Measurements from ENCODE around the gene LAYN. TPM values are rescaled to one million over a fixed set of nuclear protein-coding genes. Genes with fewer than 3 reads are reported as not detected.

LAYN gene, protein sequence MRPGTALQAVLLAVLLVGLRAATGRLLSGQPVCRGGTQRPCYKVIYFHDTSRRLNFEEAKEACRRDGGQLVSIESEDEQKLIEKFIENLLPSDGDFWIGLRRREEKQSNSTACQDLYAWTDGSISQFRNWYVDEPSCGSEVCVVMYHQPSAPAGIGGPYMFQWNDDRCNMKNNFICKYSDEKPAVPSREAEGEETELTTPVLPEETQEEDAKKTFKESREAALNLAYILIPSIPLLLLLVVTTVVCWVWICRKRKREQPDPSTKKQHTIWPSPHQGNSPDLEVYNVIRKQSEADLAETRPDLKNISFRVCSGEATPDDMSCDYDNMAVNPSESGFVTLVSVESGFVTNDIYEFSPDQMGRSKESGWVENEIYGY
- not detected in 2 replicates for total RNA-seq (2014; rRNA removed; shearing (Covaris generic); ENCODE audit: low replicate concordance)

- no peak for DNase-seq (ENCODE audit: low read depth)
- in situ Hi-C loops (cut with HindIII; ENCODE audit: low pct_unique_long_range_greater_than_20kb, low sequenced_read_pairs) = no loop called here
Observed at GRCh38 chr11:111540114-111540936, at the start of gene LAYN. Gene LAYN, plus strand, starts transcription at chr11:111540720. Its CDS starts 124 bp downstream, at chr11:111540844.

DNA sequence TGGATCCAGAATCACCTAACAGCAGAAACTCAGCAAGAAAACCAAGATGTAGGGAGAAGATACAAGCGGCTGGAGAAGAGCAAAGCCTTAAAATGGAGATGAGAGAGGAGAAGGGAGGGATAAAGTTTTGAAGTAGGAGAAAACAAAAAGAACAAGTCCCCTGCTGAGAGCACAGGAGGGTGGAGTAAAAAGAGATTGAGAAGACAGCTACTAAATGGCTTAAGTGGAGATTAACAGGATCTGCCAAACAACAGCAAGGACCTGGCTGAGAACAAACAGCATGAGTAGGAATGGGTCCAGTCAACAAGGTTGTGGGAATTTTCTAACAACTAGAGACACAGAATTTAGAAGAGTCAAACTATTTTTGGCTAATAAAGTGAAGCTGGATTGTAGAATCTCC lies 46.5 kb upstream of the LAYN start:
- no peak for DNase-seq (ENCODE audit: low read depth)
- in situ Hi-C loops (cut with HindIII; ENCODE audit: low pct_unique_long_range_greater_than_20kb, low sequenced_read_pairs) = no loop called here

GRCh38 chr11:111499483-111499882 lies 41.0 kb upstream of the LAYN start:
- in situ Hi-C loops (cut with HindIII; ENCODE audit: low pct_unique_long_range_greater_than_20kb, low sequenced_read_pairs) = no loop called here
- no peak for DNase-seq (ENCODE audit: low read depth)

DNA sequence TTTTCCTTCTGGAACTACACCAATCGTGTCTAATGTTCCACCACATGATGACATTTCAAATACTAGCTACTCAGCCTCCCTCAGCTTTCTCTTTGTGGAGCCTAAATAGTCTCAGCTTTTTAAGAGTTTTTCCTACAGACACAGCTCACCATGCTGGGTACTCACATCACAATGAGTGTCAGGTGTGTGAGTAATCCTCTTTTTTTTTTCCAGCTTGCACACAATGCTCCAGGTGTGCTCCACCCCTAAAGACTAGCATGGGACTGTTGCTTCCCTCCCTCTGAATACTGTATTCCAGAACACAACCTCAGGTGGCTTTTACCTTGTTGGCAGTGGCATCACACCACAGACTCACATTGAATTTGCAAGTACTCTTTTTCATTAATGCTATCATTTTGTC lies 40.0 kb upstream of the LAYN start:
- no peak for DNase-seq (ENCODE audit: low read depth)
- in situ Hi-C loops (cut with HindIII; ENCODE audit: low pct_unique_long_range_greater_than_20kb, low sequenced_read_pairs) = no loop called here

GRCh38 chr11:111502611-111503010 lies 37.9 kb upstream of the LAYN start:
- no peak for DNase-seq (ENCODE audit: low read depth)
- in situ Hi-C loops (cut with HindIII; ENCODE audit: low pct_unique_long_range_greater_than_20kb, low sequenced_read_pairs) = no loop called here

- no peak for DNase-seq (ENCODE audit: low read depth)
- in situ Hi-C loops (cut with HindIII; ENCODE audit: low pct_unique_long_range_greater_than_20kb, low sequenced_read_pairs) = no loop called here
Observed at GRCh38 chr11:111510311-111510710, 30.2 kb upstream of the LAYN start.

GRCh38 chr11:111512296-111513239 lies 28.0 kb upstream of the LAYN start, which contains the start of gene BTG4:
Gene BTG4, minus strand, starts transcription at chr11:111512386. Its CDS starts 13,610 bp downstream, at chr11:111498776.
- DNase-seq (ENCODE audit: low read depth) = no peak
- in situ Hi-C loops (cut with HindIII; ENCODE audit: low pct_unique_long_range_greater_than_20kb, low sequenced_read_pairs) = no loop called here

DNA sequence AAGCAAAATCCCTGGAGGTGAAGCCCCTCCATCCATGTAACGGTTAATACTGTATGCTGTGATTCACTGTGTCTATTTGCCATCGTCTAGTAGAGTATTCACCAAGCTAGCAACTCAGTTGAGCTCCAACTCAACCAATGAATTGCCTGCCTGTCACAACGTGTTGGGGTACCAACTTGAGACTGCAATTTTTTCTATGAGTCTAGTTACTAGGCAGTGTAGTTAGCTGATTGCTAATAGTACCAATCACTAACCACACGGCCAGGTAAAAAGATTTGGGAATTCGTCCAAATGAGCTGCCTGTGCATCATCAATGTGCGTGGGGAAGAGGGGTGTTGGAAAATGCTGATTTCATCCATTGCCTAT lies 27.3 kb upstream of the LAYN start:
- DNase-seq (ENCODE audit: low read depth) = no peak
- in situ Hi-C loops (cut with HindIII; ENCODE audit: low pct_unique_long_range_greater_than_20kb, low sequenced_read_pairs) = no loop called here

DNA sequence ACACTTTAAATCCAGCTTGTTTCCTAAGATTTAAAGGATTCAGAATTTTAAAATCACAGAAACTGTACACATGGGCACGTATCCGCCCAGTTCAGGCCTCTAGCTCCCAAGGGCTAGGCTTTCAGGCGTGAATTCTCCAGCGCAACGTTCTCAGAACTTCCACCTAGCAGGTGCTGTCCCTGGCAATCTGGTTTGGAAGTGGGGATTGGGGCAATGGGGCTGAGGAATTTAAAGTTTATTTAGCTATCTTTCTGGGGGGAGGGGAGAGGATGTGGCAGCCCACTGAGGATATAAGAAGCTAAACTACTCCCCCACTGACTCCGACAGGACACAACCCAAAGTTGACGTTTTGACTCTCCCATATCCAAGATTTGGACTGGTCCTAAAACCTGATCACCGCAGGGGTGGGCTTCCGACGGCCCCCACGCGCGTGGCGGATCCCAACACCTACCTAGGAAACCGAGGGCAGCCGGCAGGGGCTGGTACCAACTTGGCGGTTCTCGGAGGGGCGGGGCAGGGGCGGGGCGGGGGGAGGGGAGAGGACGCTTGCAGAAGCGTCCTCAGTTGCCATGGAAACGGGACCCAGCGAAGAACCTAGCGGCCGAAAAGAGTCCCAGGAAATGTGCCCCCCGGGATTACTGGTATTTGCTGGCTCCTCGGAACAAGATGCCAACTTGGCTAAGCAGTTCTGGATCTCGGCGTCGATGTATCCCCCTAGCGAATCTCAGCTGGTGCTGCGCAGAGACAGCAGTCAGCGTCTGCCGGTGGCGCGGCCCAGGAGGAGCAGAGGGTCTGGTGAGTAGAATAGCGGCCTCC lies 26.1 kb upstream of the LAYN start, which contains the start of gene HOATZ:
HOATZ (plus strand) TSS at position 563 of the 816 bp plus-strand sequence; CDS start at position 570, 7 bp downstream.
- in situ Hi-C loops (cut with HindIII; ENCODE audit: low pct_unique_long_range_greater_than_20kb, low sequenced_read_pairs) = no loop called here
- DNase-seq (ENCODE audit: low read depth) = peak; percentile 19

- DNase-seq (ENCODE audit: low read depth) = no peak
- in situ Hi-C loops (cut with HindIII; ENCODE audit: low pct_unique_long_range_greater_than_20kb, low sequenced_read_pairs) = no loop called here
Observed at GRCh38 chr11:111515591-111515990, 24.9 kb upstream of the LAYN start.

DNA sequence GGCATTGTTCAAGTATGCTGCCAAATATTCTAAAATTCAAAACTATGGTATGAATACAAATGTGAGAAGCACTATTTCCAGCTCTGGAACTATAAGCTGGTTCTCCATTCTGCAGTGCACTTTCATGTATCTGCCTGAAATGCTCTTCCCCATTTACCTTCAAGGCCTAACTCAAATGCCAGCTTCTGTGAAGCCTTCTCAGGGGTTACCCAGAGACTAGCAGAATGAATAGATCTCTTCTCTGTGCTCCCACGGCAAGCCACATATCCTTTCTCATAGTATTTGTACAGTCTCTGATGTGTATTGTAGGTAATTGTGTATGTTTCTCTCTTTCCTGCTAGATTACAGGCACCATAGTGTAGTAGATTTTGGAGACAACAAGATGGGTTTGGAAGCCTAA lies 21.9 kb upstream of the LAYN start:
- in situ Hi-C loops (cut with HindIII; ENCODE audit: low pct_unique_long_range_greater_than_20kb, low sequenced_read_pairs) = no loop called here
- DNase-seq (ENCODE audit: low read depth) = no peak

GRCh38 chr11:111520560-111520959 lies 20.0 kb upstream of the LAYN start:
- in situ Hi-C loops (cut with HindIII; ENCODE audit: low pct_unique_long_range_greater_than_20kb, low sequenced_read_pairs) = no loop called here
- no peak for DNase-seq (ENCODE audit: low read depth)

DNA sequence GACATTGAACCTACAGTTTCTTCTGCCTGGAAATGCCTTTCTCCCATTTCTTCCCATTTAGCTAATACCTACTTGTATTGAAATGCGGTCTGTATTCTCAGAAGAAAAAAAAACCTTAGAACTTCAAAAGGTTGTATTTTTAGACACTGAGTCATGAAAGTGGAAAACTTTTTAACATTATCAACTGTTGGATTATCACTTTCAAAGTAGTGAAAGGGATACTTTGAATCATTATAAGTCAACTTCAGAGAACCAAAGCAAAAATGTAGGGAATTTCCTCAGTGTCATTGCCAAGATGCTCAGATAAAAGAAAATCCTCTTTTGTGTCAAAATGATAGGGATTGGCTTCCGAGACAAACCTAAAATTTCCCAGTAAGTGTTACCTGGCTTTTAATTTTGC lies 19.4 kb upstream of the LAYN start:
- no peak for DNase-seq (ENCODE audit: low read depth)
- in situ Hi-C loops (cut with HindIII; ENCODE audit: low pct_unique_long_range_greater_than_20kb, low sequenced_read_pairs) = no loop called here

GRCh38 chr11:111522426-111522825 lies 18.1 kb upstream of the LAYN start:
- in situ Hi-C loops (cut with HindIII; ENCODE audit: low pct_unique_long_range_greater_than_20kb, low sequenced_read_pairs) = no loop called here
- no peak for DNase-seq (ENCODE audit: low read depth)

- in situ Hi-C loops (cut with HindIII; ENCODE audit: low pct_unique_long_range_greater_than_20kb, low sequenced_read_pairs) = no loop called here
- no peak for DNase-seq (ENCODE audit: low read depth)
Observed at GRCh38 chr11:111523343-111523742, 17.2 kb upstream of the LAYN start.

GRCh38 chr11:111524056-111524455 lies 16.5 kb upstream of the LAYN start:
- DNase-seq (ENCODE audit: low read depth) = no peak
- in situ Hi-C loops (cut with HindIII; ENCODE audit: low pct_unique_long_range_greater_than_20kb, low sequenced_read_pairs) = no loop called here

DNA sequence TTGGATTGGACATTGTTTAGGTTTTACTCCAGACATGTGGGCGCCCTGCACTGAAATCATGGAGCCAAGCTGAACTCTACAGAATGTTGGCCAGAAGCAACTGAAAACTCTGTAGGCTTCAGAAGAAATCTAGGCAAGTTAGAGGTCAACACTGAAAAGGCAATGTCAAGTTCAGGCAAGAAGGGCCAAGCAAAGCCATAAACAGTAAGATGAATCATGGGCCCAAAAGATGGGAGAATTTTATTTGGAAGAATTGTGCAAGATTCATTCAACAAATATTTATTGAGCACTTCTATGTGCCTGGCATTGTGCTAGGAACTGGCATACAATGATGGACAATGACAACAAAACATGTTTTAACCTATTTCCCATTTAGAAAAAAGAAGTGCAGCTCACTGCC lies 15.1 kb upstream of the LAYN start:
- DNase-seq (ENCODE audit: low read depth) = no peak
- in situ Hi-C loops (cut with HindIII; ENCODE audit: low pct_unique_long_range_greater_than_20kb, low sequenced_read_pairs) = no loop called here

DNA sequence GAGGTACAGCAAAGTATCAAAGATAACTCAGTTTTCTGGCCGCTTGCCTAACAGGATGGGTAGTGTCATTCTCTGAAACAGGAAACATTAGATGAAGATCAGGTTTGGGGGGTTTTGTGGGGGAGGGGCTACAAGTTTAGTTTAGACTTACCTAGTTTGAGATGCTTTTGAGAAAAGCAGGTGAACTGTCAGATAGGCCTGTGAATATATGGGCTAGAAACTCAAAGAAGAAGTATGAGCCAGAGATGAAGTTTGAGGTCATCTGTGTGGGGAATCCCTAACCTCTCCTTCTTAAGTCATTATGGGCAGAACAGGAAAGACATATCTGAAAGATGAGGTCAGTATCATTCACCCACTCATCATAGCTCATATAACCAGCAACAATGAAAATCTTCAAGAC lies 14.0 kb upstream of the LAYN start:
- in situ Hi-C loops (cut with HindIII; ENCODE audit: low pct_unique_long_range_greater_than_20kb, low sequenced_read_pairs) = no loop called here
- no peak for DNase-seq (ENCODE audit: low read depth)

Measured in Caki2 (cell line).